GM19397 (cell line): ENCODE data around the gene CMKLR1.

ENCODE experiments used
- ATAC-seq: cut with Tn5 transposase; IDR thresholded peaks from one replicate; pipeline ENCODE4 v1.9.1; 2021; ENCODE audit warnings: mild to moderate bottlenecking, moderate library complexity; ENCODE audit not compliant: unreplicated experiment

The CMKLR1 gene

GRCh38 chr12:108317308-108318234, 21.5 kb downstream of the CMKLR1 start:
- no peak for ATAC-seq

- ATAC-seq = no peak
Measured at GRCh38 chr12:108316176-108317086, 22.7 kb downstream of the CMKLR1 start.

GRCh38 chr12:108315486-108316105, 23.5 kb downstream of the CMKLR1 start:
- no peak for ATAC-seq

- ATAC-seq = no peak
Measured at GRCh38 chr12:108313606-108314351, 25.3 kb downstream of the CMKLR1 start.

- no peak for ATAC-seq
Measured at GRCh38 chr12:108313241-108313605, 25.9 kb downstream of the CMKLR1 start.

GRCh38 chr12:108312693-108313189, 26.4 kb downstream of the CMKLR1 start:
- no peak for ATAC-seq

- no peak for ATAC-seq
Measured at GRCh38 chr12:108312073-108312659, 26.9 kb downstream of the CMKLR1 start.

- ATAC-seq = no peak
Measured at GRCh38 chr12:108311605-108312004, 27.5 kb downstream of the CMKLR1 start.

- no peak for ATAC-seq
Measured at GRCh38 chr12:108310489-108310888, 28.6 kb downstream of the CMKLR1 start.

GRCh38 chr12:108309674-108310312, 29.3 kb downstream of the CMKLR1 start:
- no peak for ATAC-seq

GRCh38 chr12:108308395-108309085, 30.6 kb downstream of the CMKLR1 start:
- ATAC-seq = no peak

GRCh38 chr12:108307006-108307405, 32.1 kb downstream of the CMKLR1 start:
- ATAC-seq = no peak

- no peak for ATAC-seq
Measured at GRCh38 chr12:108306506-108306905, 32.6 kb downstream of the CMKLR1 start.

GRCh38 chr12:108305991-108306501, 33.1 kb downstream of the CMKLR1 start:
- ATAC-seq = no peak

GRCh38 chr12:108305520-108305919, 33.6 kb downstream of the CMKLR1 start:
- no peak for ATAC-seq

GRCh38 chr12:108304633-108305032, 34.5 kb downstream of the CMKLR1 start:
- no peak for ATAC-seq

GRCh38 chr12:108303703-108304102, 35.4 kb downstream of the CMKLR1 start:
- no peak for ATAC-seq

GRCh38 chr12:108302403-108303311, 36.5 kb downstream of the CMKLR1 start:
- no peak for ATAC-seq
